ENCODE data around the gene CERS6. TPM values are rescaled to one million over a fixed set of nuclear protein-coding genes. Genes with fewer than 3 reads are reported as not detected.

Gene CERS6
- total and polyA plus RNA-seq, 10 of the 15 experiments (the other 5 are each of a cell fraction or from before 2014, with no cell fraction given): 1.3 to 20.4 (median 14.1) TPM

DNA sequence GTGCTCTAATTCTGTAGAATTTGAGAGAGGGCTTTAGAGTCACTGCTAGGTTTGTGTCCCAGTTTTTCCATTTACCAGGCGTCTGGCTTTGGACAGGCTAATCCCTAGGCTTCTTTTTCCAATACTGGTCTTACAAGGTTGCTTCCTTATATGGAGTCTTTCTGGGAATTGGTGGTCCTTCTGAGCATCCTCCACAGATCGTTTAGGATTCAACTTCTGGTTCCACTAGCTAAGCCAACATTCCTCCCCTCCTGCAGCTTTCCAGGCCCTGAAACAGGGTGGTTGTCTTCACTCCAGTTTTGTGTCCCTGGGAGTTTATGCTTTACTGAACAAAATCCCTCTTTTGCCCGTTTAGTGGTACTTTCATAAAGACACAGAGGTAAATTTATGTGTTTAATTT lies 170.6 kb downstream of the CERS6 start (continued):
- TF ChIP-seq MYB (IDR thresholded peaks at IDR 0.05; ENCODE audit: borderline replicate concordance, low read depth, low read length) (no peak), TBL1XR1 (IDR thresholded peaks at IDR 0.05; ENCODE audit: low read depth, low read length) (no peak)

DNA sequence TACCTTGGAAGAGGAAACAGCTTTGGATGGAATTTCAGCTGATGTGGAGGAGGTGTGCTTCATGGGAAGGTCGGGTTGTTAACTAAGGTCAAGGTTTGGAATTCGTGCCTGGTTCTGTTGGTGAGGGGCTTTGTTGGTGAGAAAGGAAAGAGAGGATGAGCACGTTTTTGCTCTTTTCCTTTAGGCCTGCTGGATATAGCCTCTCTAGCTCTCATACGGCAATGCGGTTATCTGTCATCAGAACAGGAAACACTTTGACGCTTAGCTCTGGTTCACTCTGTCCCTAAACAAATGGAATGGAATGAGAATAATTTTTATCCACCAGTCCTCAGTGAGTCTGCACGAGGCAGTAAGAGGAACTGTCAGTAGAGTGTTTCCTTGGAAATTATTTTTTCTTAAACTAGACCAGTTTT lies 176.6 kb downstream of the CERS6 start:
- POLR2A ChIA-PET: interaction anchor here (0.5 kb wide), 1 partner anchor 239 kb away, joined by 3 read pairs; no protein-coding TSS in a partner anchor
- FAIRE-seq (no peak), DNase-seq (ENCODE audit: low read depth, low spot score) (no peak), ATAC-seq (no peak)
- Histone ChIP-seq H3K4me1 (ENCODE audit: control insufficient read depth, insufficient read depth, low read length) (peaks cover 25% of the 10 kb centered on the region), H3K27me3 (replicated peaks in 1 of 2; ENCODE audit: control insufficient read depth in 2 of 2, insufficient read depth in 2 of 2, low read length in 1 of 2) (no peaks in the 10 kb centered on the region), H3K9me3 (replicated peaks; ENCODE audit: control insufficient read depth, insufficient read depth, low read length) (no peaks in the 10 kb centered on the region; the same call in 1 of the 3 replicates), H3K79me2 (ENCODE audit: control insufficient read depth, insufficient read depth, low read length) (peaks cover 3% of the 10 kb centered on the region), H3K4me2 (ENCODE audit: control insufficient read depth, insufficient read depth) (peak overlapping the region; percentile 25; the same call in 1 of the 2 replicates), H4K20me1 (ENCODE audit: control insufficient read depth, insufficient read depth) (no peaks in the 10 kb centered on the region), H2AFZ (ENCODE audit: control insufficient read depth, low read depth, low read length) (peak overlapping the region; percentile 43), H3K36me3 (ENCODE audit: control insufficient read depth in 2 of 2, insufficient read depth in 2 of 2, low read length in 1 of 2) (peaks cover 0 to 5% of the 10 kb centered on the region in 2 experiments; a peak in 2 of 4 replicates), H3K4me3 (no peak overlapping the region), H3K27ac (ENCODE audit: control insufficient read depth, insufficient read depth) (peak overlapping the region; percentile 50), H3K9ac (ENCODE audit: control insufficient read depth, insufficient read depth, low read length) (no peak overlapping the region)
- in situ Hi-C loops (cut with MboI) (no loop called here), intact Hi-C loops (cut with micrococcal nuclease; ENCODE audit: unreplicated experiment) (no loop called here)
- SMC1A ChIA-PET (ENCODE audit: uncharacterized antibody, unreplicated experiment): interaction anchor here (0.8 kb wide), 1 partner anchor 30 kb away, joined by 3 read pairs; no protein-coding TSS in a partner anchor
- RAD21 ChIA-PET (ENCODE audit: unreplicated experiment): no interaction called here
- 26% methylated on average over 7 of the region's 7 CpGs for WGBS (ENCODE audit: insufficient coverage, insufficient replicate concordance, low lambda C conversion rate, missing lambda C conversion rate)
- CTCF ChIA-PET: interaction anchor here (1.1 kb wide), 1 partner anchor 10 kb away, joined by 3 read pairs; no protein-coding TSS in a partner anchor
- BruUV-seq (replicated peaks): no TSS peak
- TF ChIP-seq EED (IDR thresholded peaks at IDR 0.05; ENCODE audit: low read depth): 0 out of 2 replicates have a peak, but pooled peaks have one; percentile 23
- peak; percentile 31; the same call in 1 of the 2 replicates for TF ChIP-seq RUNX3 (IDR thresholded peaks at IDR 0.05; ENCODE audit: low read length)
- no peak for TF ChIP-seq CBX3 (IDR thresholded peaks at IDR 0.05; ENCODE audit: borderline replicate concordance, low read depth)
- TF ChIP-seq ZZZ3 (IDR thresholded peaks at IDR 0.05; ENCODE audit: control insufficient read depth, insufficient read length, low read depth): no peak
- no peak for TF ChIP-seq PML (IDR thresholded peaks at IDR 0.05; ENCODE audit: low read length)
- no peak for TF ChIP-seq NFXL1 (IDR thresholded peaks at IDR 0.05; ENCODE audit: borderline replicate concordance)
- TF ChIP-seq NR2C1 (IDR thresholded peaks at IDR 0.05): no peak
- no peak for TF ChIP-seq FOS (IDR thresholded peaks at IDR 0.05; ENCODE audit: borderline replicate concordance, extremely low read depth, insufficient read length)

Measured in GM12878 (cell line).